Measurements from ENCODE around the gene RBM7. TPM values are rescaled to one million over a fixed set of nuclear protein-coding genes. Genes with fewer than 3 reads are reported as not detected.
A peak's percentile ranks its signal among the peaks of the same experiment; 100 is the strongest.

The RBM7 gene
- polyA plus RNA-seq, 10 donors = 24.7 to 33.4 (median 27.8) TPM

DNA sequence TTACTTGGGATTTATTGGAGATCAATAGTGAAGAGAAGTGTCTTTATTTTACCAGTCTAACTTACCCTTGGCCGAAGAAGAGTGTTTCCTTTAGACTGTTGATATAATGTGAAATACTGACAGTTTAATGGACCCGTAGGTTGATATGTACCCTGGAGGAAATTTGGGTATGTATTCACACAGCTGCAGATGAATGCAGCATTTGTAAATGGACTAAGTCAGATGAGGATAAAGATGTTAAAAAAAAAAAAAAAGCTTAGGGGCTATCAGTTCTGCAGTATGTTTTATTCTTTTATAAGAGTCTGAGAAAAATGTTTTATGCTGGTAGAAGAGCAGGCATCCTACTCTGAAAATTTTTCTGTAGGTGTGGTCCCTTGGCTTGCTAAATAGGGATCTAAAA, 41.5 kb downstream of the RBM7 start:
- no peak for DNase-seq

GRCh38 chr11:114442536-114442935, 42.1 kb downstream of the RBM7 start:
- DNase-seq = no peak

- DNase-seq = no peak
These were observed 47.0 kb downstream of the RBM7 start for GRCh38 chr11:114447444-114447843.

GRCh38 chr11:114447892-114448291, 47.4 kb downstream of the RBM7 start:
- peak in 1 of 3 donors; percentile 43 for DNase-seq

GRCh38 chr11:114448749-114449482, 48.5 kb downstream of the RBM7 start:
- DNase-seq = no peak

- DNase-seq = no peak
These were observed 49.4 kb downstream of the RBM7 start for GRCh38 chr11:114449845-114450244.

DNA sequence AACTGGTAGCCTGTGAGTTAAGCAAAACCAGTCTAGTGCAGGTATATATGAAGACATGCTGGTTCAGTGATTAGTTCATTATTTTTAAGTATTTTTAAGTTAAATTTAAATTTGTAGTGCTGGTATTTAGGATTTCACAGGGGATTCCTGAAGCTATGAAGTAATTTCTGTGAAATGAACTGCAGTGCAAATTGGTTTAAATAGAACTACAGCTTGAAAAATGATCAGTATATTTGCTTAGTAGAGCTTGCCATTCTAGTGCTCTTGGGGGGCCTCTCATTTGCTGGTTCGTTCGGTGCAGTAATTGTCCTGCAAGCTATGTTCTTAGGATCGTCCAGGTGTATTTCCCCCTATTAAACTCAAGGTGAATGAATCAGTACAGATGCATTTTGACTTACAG, 51.9 kb downstream of the RBM7 start:
- no peak for DNase-seq

Other genes starting within 250 kb of the RBM7 start
- gene NNMT, start 104.3 kb upstream of the RBM7 start, polyA plus RNA-seq (ENCODE audit: insufficient read length in 10 of 10) = 100 to 1,000 TPM in 1 of 10 donors, 10 to 100 TPM in 9; 28.9 to 109 (median 54.7) TPM
- gene C11orf71, start 155 bp upstream of the RBM7 start, polyA plus RNA-seq (ENCODE audit: insufficient read length in 10 of 10) = 1 to 10 TPM; 7.3 to 10.0 (median 8.7) TPM
- 10 to 100 TPM; 51.8 to 69.3 (median 60.4) TPM for gene REXO2, start 38.8 kb downstream of the RBM7 start, polyA plus RNA-seq (ENCODE audit: insufficient read length in 10 of 10)
- under 1 TPM in 4 of 10 donors, not detected in 6; 0.05 to 0.36 (median 0.14) TPM for gene NXPE1, start 159.2 kb downstream of the RBM7 start, polyA plus RNA-seq (ENCODE audit: insufficient read length in 10 of 10)
- not detected for gene NXPE4, start 195.1 kb downstream of the RBM7 start, polyA plus RNA-seq (ENCODE audit: insufficient read length in 10 of 10)

Measured in muscle of back (tissue), 11 donors.